GM19328 (cell line): ENCODE data around the gene YWHAH.
"Not testable (repeated sequence)": the region's sequence is repeated elsewhere in the genome, so short reads cannot be mapped to it uniquely, and the experiment has no call there.

ENCODE experiments used
- ATAC-seq: cut with Tn5 transposase; IDR thresholded peaks from one replicate; pipeline ENCODE4 v1.9.1; 2021; ENCODE audit warnings: mild to moderate bottlenecking, moderate library complexity; ENCODE audit not compliant: unreplicated experiment

YWHAH gene

DNA sequence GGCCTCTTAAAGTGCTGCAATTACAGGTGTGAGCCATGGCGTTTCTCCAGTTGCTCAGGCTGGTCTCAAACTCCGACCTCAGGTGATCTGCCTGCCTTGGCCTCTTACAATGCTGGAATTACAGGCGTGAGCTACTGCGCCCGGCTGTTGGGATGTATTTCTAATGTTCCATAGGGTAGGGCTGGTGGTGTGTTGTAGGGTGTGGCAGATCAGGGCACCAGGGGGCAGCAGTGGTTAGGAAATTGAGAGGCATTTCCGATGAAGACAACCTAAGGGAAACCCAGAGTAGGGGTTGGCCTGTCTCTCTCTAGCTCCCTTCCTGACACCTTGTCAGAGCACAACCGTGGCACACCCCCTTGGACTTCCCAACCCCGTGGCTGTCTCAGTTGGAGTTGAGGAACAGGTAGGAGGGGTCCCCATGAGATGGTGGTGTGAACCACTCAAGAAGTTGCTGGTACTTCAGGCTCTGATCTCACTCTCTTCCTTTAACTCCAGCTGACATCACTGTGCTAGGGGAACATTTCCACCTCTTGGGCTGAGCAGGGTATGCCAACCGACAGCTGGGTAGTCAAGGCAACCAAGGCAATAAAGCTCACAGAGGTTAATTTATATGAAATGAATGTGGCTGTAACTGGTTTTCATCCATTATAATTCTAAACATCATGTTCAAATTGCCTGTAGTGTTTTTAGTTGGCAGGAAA is 33.0 kb downstream of the YWHAH start:
- no peak for ATAC-seq

DNA sequence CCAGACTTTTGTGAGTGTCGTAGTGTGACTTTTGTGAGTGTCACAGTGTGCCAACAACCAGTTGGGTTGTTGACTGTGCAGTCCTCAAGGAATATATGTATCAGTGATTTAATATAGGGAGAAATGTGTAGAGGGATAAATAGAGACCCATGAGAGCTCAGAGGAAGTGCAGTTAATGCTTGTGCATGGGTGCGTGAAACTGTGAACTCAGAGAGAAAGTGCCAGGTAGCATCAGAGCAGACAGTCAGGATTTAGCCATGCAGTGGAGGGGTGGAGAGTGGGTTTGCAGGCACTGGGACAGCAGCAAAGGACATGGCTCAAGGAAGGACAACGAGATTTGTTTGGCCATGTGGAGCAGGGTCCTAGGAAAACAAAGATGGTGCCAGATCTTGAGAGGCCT is 33.6 kb downstream of the YWHAH start:
- no peak for ATAC-seq

GRCh38 chr22:31980628-31981027 is 36.3 kb downstream of the YWHAH start:
- ATAC-seq, result no peak

DNA sequence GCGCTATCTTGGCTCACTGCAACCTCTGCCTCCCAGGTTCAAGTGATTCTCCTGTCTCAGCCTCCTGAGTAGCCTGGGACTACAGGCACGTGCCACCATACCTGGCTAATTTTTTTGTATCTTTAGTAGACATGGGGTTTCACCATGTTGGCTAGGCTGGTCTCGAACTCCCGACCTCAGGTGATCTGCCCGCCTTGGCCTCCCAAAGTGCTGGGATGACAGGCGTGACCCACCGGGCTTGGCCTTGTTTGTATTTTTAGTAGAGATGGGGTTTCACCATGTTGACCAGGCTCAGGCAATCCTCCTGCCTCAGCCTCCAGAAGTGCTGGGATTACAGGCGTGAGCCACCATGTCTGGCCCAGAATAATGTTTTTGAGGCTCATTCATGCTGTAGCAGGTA is 37.6 kb downstream of the YWHAH start:
- ATAC-seq, result not testable (repeated sequence)

GRCh38 chr22:31983911-31984656 is 39.7 kb downstream of the YWHAH start:
- no peak for ATAC-seq

GRCh38 chr22:31987218-31987617 is 42.9 kb downstream of the YWHAH start:
- no peak for ATAC-seq

GRCh38 chr22:31991102-31991839 is 46.9 kb downstream of the YWHAH start:
- ATAC-seq, result no peak

DNA sequence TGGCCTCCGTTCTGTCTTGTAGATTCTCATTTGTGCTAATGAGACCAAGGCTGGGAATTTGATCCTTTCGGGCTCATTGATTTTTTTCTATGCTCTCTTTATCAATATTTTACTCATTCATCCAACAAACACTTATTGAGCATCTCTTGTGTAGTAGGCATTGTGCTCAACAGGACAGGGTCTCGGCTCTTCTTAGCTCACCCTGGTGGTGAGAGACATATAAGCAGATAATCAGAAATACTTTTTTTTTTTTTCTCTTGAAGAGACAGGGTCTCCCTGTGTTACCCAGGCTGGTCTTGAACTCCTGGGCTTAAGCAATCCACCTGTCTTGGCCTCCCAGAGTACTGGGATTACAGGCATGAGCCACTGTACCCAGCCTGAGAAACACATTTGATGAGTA is 50.7 kb downstream of the YWHAH start:
- ATAC-seq, result no peak

DNA sequence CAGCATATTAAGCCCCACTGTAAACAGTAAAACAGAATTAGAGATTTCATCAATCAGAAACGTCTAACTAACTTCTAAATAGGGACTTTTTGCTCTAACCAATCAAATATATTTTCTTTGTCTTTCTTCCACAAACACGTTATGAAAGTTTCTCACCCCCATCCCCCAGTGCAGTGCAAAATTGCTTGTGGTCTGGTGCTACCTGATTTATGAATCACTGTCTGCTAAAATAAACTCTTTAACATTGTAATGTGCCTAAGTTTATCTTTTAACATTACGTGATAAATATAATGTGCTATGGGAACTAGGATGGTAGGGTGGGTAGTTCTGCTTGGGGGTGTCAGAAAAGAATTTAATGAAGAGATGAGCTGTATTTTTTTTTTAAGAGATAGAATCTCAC is 51.5 kb downstream of the YWHAH start:
- ATAC-seq, result no peak

DNA sequence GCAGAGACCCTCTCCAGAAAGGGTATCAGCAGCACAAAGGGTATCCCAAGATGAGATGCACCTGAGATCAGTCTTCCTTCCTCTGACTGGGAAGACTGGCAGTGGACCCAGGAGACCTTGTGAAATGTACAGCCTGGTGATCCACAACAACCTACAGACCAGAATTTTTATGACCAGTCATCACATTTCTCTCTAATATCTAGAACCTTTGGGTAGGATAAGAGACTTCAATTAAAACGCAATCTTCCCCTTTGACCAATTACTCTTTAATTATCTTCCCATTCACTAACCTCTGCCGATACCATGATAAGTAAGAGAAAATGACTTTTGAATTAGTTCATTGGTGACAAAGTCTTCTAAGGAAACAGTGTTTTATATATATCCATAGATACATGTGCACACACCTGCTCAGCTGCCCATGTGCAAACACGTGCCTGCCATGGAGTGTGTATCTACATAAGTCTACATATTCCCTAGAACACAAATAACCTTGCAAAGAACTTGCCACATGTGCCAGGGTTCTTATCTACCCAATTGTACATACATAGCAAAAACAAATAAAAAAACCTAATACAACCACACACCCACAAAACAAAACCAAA is 54.5 kb downstream of the YWHAH start:
- ATAC-seq, result no peak

- ATAC-seq, result no peak
These were observed 55.8 kb downstream of the YWHAH start for GRCh38 chr22:32000181-32000580.

GRCh38 chr22:32005453-32005852 is 61.1 kb downstream of the YWHAH start:
- ATAC-seq, result no peak
